ENCODE results near the gene MSH5.

Gene MSH5

GRCh38 chr6:31725502-31726350 lies 14.1 kb upstream of the MSH5 start:
- in situ Hi-C loops (cut with HindIII; ENCODE audit: low sequenced_read_pairs) = no loop called here
- no peak for DNase-seq (ENCODE audit: low read depth, low spot score)
- TF ChIP-seq, protein P1, sequence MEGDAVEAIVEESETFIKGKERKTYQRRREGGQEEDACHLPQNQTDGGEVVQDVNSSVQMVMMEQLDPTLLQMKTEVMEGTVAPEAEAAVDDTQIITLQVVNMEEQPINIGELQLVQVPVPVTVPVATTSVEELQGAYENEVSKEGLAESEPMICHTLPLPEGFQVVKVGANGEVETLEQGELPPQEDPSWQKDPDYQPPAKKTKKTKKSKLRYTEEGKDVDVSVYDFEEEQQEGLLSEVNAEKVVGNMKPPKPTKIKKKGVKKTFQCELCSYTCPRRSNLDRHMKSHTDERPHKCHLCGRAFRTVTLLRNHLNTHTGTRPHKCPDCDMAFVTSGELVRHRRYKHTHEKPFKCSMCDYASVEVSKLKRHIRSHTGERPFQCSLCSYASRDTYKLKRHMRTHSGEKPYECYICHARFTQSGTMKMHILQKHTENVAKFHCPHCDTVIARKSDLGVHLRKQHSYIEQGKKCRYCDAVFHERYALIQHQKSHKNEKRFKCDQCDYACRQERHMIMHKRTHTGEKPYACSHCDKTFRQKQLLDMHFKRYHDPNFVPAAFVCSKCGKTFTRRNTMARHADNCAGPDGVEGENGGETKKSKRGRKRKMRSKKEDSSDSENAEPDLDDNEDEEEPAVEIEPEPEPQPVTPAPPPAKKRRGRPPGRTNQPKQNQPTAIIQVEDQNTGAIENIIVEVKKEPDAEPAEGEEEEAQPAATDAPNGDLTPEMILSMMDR (IDR thresholded peaks at IDR 0.05; ENCODE audit: low read depth, low read length) = no peak
- H3K4me3 ChIP-seq (ENCODE audit: low read depth, low read length) = no peak overlapping the region

GRCh38 chr6:31727034-31727716 lies 12.6 kb upstream of the MSH5 start:
- in situ Hi-C loops (cut with HindIII; ENCODE audit: low sequenced_read_pairs) = no loop called here
- TF ChIP-seq, protein P1 (IDR thresholded peaks at IDR 0.05; ENCODE audit: low read depth, low read length) = no peak
- no peak for DNase-seq (ENCODE audit: low read depth, low spot score)
- no peak overlapping the region for H3K4me3 ChIP-seq (ENCODE audit: low read depth, low read length)

GRCh38 chr6:31727717-31728671 lies 11.8 kb upstream of the MSH5 start:
- no peak for DNase-seq (ENCODE audit: low read depth, low spot score)
- peak overlapping the region; percentile 65 for H3K4me3 ChIP-seq (ENCODE audit: low read depth, low read length)
- TF ChIP-seq, protein P1 (IDR thresholded peaks at IDR 0.05; ENCODE audit: low read depth, low read length) = no peak
- in situ Hi-C loops (cut with HindIII; ENCODE audit: low sequenced_read_pairs) = no loop called here

GRCh38 chr6:31728767-31729514 lies 10.9 kb upstream of the MSH5 start, which contains the start of gene DDAH2:
TSS of gene DDAH2 (minus strand) at chr6:31729299. CDS start at chr6:31729161, 138 bp downstream.
- TF ChIP-seq, protein P1 (IDR thresholded peaks at IDR 0.05; ENCODE audit: low read depth, low read length) = no peak
- in situ Hi-C loops (cut with HindIII; ENCODE audit: low sequenced_read_pairs) = no loop called here
- peak within 1 kb of the TSS; percentile 65 for H3K4me3 ChIP-seq (ENCODE audit: low read depth, low read length)
- DNase-seq (ENCODE audit: low read depth, low spot score) = no peak

GRCh38 chr6:31729515-31729978 lies 10.3 kb upstream of the MSH5 start:
- in situ Hi-C loops (cut with HindIII; ENCODE audit: low sequenced_read_pairs) = no loop called here
- TF ChIP-seq, protein P1 (IDR thresholded peaks at IDR 0.05; ENCODE audit: low read depth, low read length) = peak; percentile 63
- peak; percentile 90 for DNase-seq (ENCODE audit: low read depth, low spot score)
- peak overlapping the region; percentile 65 for H3K4me3 ChIP-seq (ENCODE audit: low read depth, low read length)

All from astrocyte of the spinal cord (primary cell).